Aorta (tissue), 5 donors: ENCODE results near the gene CLIC2. TPM values are rescaled to one million over a fixed set of nuclear protein-coding genes. Genes with fewer than 3 reads are reported as not detected.

Experiments used
- ATAC-seq: fragments of 200-7000 bp; cut with Tn5 transposase; one replicate; pipeline ENCODE4 v1.9.1; 2022; ENCODE audit warnings: moderate library complexity; ENCODE audit not compliant: low FRiP score
- DNase-seq, 2 donors: peaks; one replicate each; pipeline ENCODE4 v3.0.0-alpha.2; 2020
- H3K27ac ChIP-seq, 2 donors: one replicate each; pipeline ENCODE4 v1.5.1; 2013; ENCODE audit warnings: low read length in 2 of 2, mild to moderate bottlenecking in 2 of 2, moderate library complexity in 2 of 2, control low read depth in 1 of 2, inconsistent platforms in 1 of 2, low read depth in 1 of 2
- H3K27me3 ChIP-seq, 2 donors: one replicate each; pipeline ENCODE4 v1.6.1; 2013; ENCODE audit warnings: control low read depth in 1 of 2, low read length in 1 of 2, mild to moderate bottlenecking in 1 of 2, moderate library complexity in 1 of 2; ENCODE audit not compliant: insufficient read depth in 2 of 2, control insufficient read depth in 1 of 2
- H3K36me3 ChIP-seq, 2 donors: one replicate each; pipeline ENCODE4 v1.6.1; 2013; ENCODE audit warnings: control low read depth in 1 of 2, low read length in 1 of 2, mild to moderate bottlenecking in 1 of 2; ENCODE audit not compliant: insufficient read depth in 2 of 2, control insufficient read depth in 1 of 2
- H3K4me1 ChIP-seq, 2 donors: one replicate each; pipeline ENCODE4 v1.6.1; 2013; ENCODE audit warnings: low read length in 2 of 2, control low read depth in 1 of 2, mild to moderate bottlenecking in 1 of 2, moderate library complexity in 1 of 2; ENCODE audit not compliant: insufficient read depth in 2 of 2, control insufficient read depth in 1 of 2
- H3K4me3 ChIP-seq, 2 donors: one replicate each; pipeline ENCODE4 v1.5.1; 2013; ENCODE audit warnings: low read length in 2 of 2, control low read depth in 1 of 2, mild to moderate bottlenecking in 1 of 2
- H3K9me3 ChIP-seq: one replicate; pipeline ENCODE4 v1.6.1; 2013; ENCODE audit warnings: mild to moderate bottlenecking, low read length; ENCODE audit not compliant: control insufficient read depth
- WGBS, 2 donors: extraction: QIAGEN DNeasy Blood & Tissue Kit; methylation state at CpG; one replicate each; pipeline ENCODE4 v1.1.7; 2013; 5-methylcytosine and 5-hydroxymethylcytosine counted together
- intact Hi-C, 2 donors: fragments of 100-400 bp; cut with DNase I; formaldehyde crosslinking; loops; one replicate each; pipeline versions ENCODE4 v1.14.2 to v1.15.0; 2022
- microRNA-seq, 2 donors: library from miRNA; unstranded; fragments of <30 nt; microRNA quantifications; one replicate each; pipeline ENCODE4 v1.2.0, GENCODE V29; 2020
- polyA plus RNA-seq, 2 donors: library from polyadenylated mRNA; stranded (reverse); fragments of 200-250 nt; gene quantifications; one replicate each; pipeline ENCODE4 v1.2.3, GENCODE V29; 2013
- total RNA-seq, 2 donors: library from RNA; stranded (reverse); fragmentation: NEBNext Ultra II Directional; extraction: Animal tissue kit (Norgen Biotek cat#: 25700); gene quantifications; one replicate each; pipeline ENCODE4 v1.2.1, GENCODE V29; 2021
- donor health status: healthy with polysubstance abuse.
- donor health status: Bipolar disorder and iron deficiency.
- donor health status: DM: no; HTN: no; CAD: no.
- donor health status: DM: no; HTN: no; CAD: no.
- donor health status: DM: yes; HTN: yes; CAD: no.

The CLIC2 gene
- total and polyA plus RNA-seq, 4 donors = 3.5 to 43.6 (median 13.0) TPM

- Histone ChIP-seq H3K4me3 (no peak overlapping the region), H3K27ac (no peak overlapping the region), H3K36me3 (peaks cover 0 to 4% of the 10 kb centered on the region in 2 donors), H3K27me3 (no peaks in the 10 kb centered on the region), H3K4me1 (no peaks in the 10 kb centered on the region), H3K9me3 (no peaks in the 10 kb centered on the region)
- WGBS, 2 donors = 60 to 72% methylated on average over 5 of the region's 5 CpGs
- ATAC-seq (no peak), DNase-seq (no peak)
- intact Hi-C loops = no loop called here
Observed at GRCh38 chrX:155242300-155242699, 92.1 kb downstream of the CLIC2 start.

- Histone ChIP-seq H3K4me1 (no peaks in the 10 kb centered on the region), H3K27me3 (no peaks in the 10 kb centered on the region), H3K27ac (no peak overlapping the region), H3K4me3 (no peak overlapping the region), H3K9me3 (no peaks in the 10 kb centered on the region), H3K36me3 (peaks cover 4% of the 10 kb centered on the region in 2 donors)
- intact Hi-C loops = no loop called here
- 77 to 90% methylated on average over 5 of the region's 5 CpGs for WGBS, 2 donors
- ATAC-seq = no peak
- DNase-seq = no peak
Observed at GRCh38 chrX:155237719-155238118, 96.7 kb downstream of the CLIC2 start.

GRCh38 chrX:155235891-155236290, 98.5 kb downstream of the CLIC2 start:
- ATAC-seq = no peak
- no peak for DNase-seq
- Histone ChIP-seq H3K4me1 (no peaks in the 10 kb centered on the region), H3K27me3 (no peaks in the 10 kb centered on the region), H3K4me3 (no peak overlapping the region), H3K9me3 (no peaks in the 10 kb centered on the region), H3K27ac (no peak overlapping the region), H3K36me3 (peaks cover 4% of the 10 kb centered on the region in 2 donors)
- intact Hi-C loops = no loop called here

GRCh38 chrX:155231163-155231562, 103.3 kb downstream of the CLIC2 start:
- Histone ChIP-seq H3K4me1 (no peaks in the 10 kb centered on the region), H3K4me3 (no peak overlapping the region), H3K9me3 (no peaks in the 10 kb centered on the region), H3K27ac (no peak overlapping the region), H3K27me3 (no peaks in the 10 kb centered on the region), H3K36me3 (peaks cover 2 to 4% of the 10 kb centered on the region in 2 donors)
- intact Hi-C loops = no loop called here
- DNase-seq (no peak), ATAC-seq (no peak)

Small RNA genes lying within 50 kb of the gene (microRNA-seq; reads per million reads assigned to microRNA genes)
- 0 reads per million in 2 donors for gene MIR1184-2

Other genes starting within 250 kb of the CLIC2 start
- gene VBP1, start 118.2 kb downstream of the CLIC2 start, total RNA-seq = 10 to 100 TPM; 24.6 to 31.3 TPM
- gene VBP1, start 118.2 kb downstream of the CLIC2 start, polyA plus RNA-seq = 10 to 100 TPM; 32.7 to 40.3 TPM
- gene RAB39B, start 70.1 kb downstream of the CLIC2 start, total RNA-seq = under 1 TPM; 0.52 to 0.72 TPM
- gene RAB39B, start 70.1 kb downstream of the CLIC2 start, polyA plus RNA-seq = under 1 TPM; 0.03 to 0.50 TPM
- not detected for gene F8A2, start 47.5 kb upstream of the CLIC2 start, total RNA-seq
- not detected for gene F8A2, start 47.5 kb upstream of the CLIC2 start, polyA plus RNA-seq
- gene F8A3, start 124.0 kb upstream of the CLIC2 start, total RNA-seq = 1 to 10 TPM in 1 of 2 donors, under 1 TPM in 1; 0.39 to 4.1 TPM
- 1 to 10 TPM in 1 of 2 donors, not detected in 1; 1.7 TPM for gene F8A3, start 124.0 kb upstream of the CLIC2 start, polyA plus RNA-seq